NCI-H1694 treated with DMSO at 0.1 percent for 48 hours (cell line): Measurements from ENCODE around the gene CACNB1.
A peak's percentile ranks its signal among the peaks of the same experiment; 100 is the strongest.

Experiments used
- DNase-seq: peaks from one replicate; lab custom pipeline; 2025; lab: John Stamatoyannopoulos, UW

CACNB1 gene

DNA sequence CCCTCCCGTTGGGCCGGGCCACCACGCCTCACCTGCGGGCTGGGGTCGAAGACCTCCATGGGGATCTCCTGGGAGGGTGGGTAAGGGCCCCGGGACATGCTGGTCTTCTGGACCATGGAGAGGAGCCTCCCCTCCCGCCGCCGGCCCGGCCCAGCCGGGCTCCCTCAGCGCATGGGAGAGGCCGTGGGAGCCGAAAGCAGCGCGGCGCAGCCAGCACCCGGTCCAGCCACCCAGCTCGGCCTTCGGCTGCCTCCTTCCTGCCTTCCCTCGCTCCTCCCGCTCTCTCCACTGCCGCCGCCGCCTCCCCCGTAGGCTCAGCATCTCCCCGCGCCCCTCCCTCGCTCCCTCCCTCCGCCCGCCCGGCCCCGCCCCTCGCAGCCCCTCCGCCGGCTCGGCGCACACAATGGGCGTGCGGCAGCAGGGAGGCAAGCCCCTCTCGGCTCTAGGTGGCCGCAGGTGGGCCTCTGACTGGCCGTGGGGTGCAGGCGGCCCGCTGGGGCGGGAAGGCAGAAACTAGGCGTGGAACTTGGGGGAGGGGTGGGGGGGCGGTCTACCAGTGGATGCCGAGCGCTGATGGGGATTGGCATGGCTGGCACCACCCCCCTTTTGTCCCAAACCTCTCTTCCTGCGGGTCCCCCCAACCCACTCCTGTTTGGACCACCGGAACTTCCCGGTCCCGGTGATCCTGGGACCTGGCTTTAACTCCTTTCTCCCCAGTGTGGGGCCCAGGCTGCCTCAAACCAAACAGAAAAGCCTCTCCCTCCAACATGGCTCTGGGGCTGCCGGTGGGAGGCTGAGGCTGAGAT is at the start of gene CACNB1:
CACNB1 (minus strand) TSS at position 290 of the 806 bp plus-strand sequence; CDS start at position 116, 174 bp downstream.
- peak; percentile 61 for DNase-seq

DNA sequence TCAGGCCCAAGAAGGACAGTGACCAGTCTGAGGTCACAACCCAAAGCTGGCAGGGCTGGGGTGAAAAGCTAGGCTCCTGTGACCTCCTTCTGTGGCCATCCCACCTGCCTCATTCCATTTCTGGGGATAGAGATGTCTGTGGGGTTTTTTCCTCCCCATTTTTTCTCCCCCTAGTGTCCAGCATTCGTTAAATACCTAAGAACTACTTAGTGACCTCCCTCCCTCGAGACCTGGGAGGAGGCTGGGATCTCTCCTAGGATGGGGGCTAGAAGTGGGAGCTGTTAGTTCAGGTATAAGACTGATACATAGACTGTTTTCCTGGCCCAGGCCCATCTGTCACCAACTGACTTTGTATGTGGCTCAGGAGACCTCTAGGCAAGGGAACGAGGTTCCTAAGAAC is 48.8 kb upstream of the CACNB1 start:
- no peak for DNase-seq

DNA sequence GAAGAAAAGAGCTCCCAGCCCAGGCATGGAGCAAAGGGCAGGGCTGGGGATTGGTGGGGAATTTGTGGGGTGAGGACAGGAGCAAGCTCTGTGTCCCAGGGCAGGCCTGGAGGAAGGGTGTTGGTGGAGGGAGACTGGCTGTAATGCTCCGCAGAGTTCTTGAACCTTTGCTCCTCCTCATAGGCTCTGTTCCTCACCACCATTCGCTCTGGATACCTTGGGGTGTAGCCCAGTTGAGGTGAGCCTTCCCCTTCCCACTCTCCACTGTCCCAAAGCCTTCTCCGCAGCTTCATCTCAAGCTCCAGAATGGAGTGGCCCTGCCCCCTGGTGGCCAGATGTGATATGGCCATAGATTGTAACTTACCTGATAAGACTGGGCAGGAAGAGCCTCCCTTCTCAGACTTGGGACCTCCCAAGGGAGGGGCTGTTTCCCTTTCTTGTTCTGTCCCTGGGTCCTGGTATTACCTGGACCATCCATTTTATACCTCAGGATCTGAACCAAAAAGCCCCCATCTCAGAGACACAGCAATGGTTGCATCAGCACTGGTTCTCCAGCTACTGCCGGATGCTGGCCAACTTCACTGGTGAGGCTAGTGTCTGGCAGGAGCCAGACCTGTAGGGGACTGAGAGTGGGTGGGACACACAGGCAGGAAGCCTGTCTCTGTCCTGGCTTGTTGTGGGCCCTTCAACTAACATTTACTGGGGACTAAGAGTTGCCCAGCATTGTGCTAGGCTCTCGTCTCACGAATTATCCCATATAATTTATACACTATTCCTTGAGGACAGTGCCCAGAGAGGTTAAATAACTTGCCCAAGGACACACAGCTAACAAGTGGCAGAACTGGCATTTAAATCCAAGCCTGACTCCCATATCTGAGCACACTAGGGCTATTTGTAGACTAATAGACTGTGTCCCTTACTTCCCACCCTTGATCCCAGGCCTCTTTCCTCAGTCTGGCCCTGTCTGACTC is 47.4 kb upstream of the CACNB1 start:
- DNase-seq = peak; percentile 73

DNA sequence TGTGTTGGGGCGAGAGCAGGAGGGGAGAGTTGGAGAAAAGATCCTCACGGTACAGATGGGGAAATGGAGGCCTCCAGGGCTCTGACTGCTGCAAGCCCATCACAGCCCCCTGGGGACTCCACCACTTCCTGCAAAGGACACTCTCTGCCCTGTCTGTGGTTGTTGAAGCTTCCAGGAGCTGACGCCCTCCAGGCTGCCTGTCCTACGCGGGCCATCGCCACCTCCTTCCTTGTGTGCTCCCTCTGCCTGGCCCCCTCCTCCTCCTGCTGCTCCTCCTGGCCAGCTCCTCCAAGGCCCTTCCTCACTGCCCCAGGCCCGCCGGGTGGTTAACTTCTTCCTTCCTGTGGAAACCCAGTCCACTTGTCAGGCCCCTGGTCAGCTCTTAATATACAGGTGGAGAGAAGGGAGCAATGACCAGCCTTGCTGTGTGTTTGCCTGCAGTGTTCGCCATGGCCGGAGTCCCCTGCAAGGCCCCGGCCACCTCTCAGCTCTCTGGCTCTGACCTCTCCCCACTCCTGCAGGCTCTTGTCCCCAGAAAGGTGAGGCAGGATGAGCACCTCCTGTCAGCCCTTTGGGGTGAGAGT is 46.6 kb upstream of the CACNB1 start:
- DNase-seq = no peak

DNA sequence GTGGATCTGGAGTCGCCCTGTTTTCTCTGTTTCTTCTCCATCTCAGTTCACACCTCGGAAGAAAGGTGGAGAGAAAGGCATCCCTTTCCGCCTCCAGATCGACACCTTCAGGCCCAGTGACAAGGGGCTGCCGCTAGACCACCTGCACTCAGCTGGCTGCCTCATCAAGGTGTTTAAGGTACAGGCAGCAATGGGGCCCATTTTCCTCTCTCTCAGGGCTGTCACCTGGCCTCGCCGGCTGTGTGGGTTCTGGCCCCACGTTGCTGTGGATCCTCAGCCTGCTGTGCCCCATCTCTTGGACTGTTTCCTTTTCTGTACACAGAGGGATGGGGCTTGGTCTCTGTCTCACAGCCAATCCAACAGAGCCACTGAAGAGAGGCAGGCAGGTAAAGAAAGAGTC is 45.7 kb upstream of the CACNB1 start:
- DNase-seq = no peak

DNA sequence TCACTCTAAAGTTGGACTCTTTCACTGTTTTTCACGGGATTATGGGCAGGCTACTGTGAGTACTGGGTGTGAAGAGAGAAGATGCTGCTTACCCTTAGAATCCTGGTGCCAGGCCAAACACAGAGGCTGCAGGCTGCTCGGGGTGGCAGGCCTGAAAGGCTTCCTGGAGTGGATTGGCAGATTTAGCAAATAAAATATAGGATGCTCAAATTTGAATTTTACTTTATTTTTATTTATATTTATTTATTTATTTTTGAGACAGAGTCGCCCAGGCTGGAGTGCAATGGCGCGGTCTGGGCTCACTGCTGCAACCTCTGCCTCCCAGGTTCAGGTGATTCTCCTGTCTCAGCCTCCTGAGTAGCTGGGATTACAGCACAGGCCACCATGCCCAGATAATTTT is 43.2 kb upstream of the CACNB1 start:
- DNase-seq = no peak

DNA sequence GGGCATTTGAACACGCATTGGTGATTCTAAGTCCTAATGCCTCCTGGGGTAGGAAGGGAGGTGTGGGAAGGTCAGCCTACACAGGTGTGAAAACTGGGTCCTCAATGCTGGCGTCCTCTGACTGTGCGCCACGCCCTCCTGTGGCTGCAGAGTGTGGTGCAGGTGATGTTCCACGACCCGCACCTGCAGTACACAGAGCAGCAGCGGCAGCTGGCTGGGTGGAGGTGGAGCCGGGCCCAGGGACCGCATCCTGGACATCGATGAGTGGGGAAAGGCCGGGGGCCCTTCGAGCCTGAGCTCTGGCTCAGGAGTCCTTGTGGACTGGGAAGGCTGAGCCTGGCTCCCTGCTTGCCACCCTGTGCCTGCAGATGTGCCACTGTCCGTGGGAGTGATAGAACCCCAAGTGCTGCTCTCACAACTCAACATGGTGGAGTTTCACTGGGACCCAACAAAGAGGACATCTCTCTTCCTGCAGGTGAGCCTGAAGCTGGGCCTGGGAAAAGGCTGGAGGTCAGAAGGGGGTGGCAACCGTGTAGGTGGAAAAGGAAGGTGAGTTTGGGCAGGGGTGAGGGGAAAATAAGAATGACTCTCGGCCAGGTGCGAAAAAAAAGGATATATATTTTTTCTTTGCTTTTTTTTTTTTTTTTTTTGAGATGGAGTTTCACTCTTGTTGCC is 42.3 kb upstream of the CACNB1 start:
- no peak for DNase-seq

DNA sequence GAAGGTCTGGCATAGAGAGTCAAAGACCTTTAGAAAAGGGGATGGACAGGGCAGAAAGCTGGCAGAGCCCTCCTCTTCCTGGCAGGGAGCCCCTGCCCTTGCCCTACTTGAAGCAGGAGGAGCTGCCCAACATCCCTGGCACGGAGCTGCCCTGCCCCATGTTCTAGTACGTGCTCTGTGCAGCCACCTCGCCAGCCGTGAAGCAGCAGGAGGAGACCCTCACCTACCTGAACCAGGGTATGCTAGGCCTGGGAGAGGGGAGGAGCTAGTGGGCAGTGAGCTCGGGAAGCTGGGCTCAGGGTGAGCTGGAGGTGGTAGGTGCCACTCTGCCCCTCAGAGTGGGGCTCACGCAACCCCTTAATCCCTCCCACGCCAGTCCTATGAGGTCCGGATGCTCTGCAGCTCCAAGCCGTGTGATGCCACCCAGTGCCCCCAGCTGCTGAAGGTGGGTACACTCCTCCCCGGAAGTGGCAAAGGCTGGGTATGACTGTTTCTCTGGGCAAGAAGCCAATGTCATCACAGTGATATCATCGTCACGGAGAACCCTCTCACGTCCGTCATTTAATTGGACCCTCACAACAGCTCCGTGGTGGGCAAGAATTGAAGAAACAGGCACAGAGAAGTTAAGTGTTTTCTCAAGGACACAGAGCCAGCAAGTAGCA is 41.0 kb upstream of the CACNB1 start:
- peak; percentile 16 for DNase-seq

DNA sequence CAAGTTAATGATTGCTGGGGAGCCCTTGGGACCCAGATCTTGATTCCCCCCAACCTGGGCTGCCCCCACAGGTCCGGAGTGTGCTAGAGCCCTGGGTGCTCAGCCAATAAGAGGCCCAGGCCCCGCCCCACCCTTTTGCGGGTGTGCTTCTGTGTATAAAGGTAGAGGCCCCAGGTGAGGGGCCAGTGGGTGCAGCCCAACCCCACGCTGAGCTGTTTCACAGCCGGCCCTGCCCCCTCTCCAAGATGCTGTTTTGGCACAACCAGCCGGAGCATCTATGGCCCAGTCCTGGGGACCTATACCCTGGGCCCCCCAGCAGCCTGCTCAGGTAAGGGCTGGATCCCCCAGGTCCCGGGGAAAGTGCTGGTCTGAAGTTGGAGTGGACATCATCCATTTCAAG is 40.1 kb upstream of the CACNB1 start:
- DNase-seq = no peak

DNA sequence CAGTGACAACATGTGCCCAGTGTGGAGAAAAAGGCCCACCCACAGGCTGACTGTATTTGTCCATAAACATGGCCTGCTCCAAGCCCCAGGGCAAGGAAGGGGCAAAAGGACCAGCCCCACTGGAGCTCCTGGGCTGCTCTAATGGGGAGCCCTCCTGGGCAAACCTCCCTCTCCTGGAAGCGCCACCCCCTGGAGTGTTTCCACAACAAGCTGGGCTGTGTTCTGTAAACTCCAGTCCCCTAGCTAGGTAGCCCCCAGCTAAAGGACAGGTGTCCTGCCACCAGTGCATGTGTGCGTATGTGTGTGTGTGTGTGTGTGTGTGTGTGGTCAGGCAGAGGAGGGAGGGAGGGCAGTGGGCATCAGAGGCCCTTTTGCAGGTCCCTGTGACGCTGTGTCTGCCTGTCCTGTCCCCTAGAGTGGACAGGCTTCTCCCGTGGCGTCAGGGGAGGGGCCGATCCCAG is 39.5 kb upstream of the CACNB1 start:
- no peak for DNase-seq

DNA sequence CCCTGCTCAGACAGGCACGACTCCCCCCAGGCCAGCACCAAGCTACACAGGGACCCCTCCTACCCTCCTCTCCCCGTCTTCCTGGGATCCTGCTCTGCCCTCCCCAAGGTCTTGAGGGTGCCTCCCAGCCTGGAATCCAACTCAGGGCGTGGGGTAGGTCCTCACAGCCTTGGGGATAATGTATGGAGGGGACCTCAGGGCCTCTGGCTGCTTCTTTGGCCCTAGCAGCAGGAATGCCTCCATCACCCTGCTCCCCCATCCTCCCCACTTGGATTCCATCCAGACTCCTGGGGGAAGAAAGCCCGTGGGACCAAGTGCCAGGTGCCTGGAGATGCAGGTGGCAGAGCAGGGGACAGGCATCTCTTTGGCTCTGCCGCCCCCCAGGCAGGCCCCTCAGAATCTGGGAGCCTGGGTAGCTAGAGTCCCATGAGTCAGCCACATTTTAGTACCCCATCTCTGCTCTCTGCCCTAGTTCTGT is 39.0 kb upstream of the CACNB1 start:
- DNase-seq = no peak

DNA sequence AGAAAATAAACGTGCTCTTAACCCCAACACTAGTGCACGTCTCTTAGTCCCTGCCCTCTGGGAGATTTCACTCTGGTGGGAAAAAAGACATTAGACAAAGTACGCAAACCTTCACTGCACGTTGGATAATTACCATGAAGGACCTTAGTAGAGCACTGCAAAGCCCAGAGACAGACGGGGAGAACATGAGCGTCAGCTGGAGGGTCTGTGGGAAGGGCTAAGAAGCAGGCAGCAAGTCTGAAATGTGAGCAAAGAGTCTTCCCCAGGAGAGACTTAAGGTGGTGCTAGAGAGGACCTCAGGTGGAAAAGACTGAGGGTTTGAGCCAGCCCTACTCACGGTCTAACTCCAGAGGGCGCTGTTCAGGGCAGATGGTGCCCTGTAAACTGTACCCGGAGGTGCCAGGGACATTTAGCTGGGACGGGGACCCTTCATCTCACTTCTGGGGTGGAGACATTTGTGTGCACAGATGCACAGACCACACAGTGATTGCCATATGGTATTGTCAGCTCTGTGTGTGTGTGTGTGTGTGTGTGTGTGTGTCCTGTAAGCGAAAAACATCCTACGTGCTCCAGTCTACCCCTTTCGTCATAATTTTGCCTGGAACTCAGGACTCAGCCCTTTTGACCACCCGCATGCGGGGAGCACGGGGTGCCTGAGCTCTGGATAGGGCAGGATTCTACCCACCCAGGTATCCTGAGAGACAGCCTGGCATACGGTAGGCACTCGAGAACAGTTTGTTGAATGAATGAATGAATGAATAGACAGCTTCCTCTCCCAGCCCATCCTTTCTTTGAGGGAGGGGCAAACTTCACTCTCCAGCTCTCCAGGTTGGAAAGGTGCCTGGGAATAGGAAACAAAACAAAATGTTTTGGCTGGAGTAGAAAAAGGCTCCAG is 38.3 kb upstream of the CACNB1 start:
- peak; percentile 97 for DNase-seq

DNA sequence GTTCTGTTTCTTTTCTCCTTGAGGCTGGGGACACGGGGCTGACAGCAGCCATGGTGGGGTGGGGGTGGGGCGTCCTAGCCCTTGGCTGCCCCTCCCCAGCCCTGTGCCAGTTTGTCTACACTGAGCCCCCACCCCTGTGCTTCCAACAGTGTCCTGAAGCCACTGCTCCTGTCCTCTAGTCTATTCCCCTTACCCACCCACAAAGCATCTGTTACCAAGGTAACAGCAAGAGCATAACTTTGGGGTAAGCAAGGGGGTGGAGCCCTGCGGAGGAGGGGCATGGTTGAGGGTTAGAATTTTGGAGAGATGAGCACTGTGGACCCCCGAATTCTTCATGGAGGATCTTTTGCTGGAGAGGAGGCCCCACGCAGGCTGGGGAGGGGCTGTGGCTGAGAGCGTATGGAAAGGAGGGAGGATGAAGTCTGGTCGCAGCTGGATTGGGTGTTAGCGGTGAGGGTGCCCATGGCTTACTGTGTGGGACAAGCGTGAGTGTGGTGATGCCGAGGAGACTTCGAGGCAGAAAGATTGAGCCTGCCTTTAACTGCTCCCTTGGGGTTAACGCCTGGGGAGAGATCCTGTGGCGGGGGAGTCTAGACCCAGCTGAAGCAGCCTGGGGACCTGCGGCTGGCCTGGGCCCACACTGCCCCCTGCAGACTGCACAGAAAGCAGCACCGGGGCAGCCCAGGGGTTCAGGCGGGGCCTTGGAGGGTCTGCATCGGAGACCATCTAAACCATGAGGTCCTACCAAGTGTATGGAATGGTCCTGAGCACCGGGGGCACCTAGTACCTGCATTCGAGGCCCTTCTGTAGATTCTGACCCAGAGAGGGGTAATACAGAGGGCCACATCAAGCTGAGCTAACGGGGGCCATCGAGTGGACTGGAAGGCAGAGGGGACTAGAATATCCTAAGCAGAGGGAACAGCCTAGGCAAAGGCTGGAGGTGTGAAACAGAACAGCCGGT is 34.4 kb upstream of the CACNB1 start:
- peak; percentile 40 for DNase-seq

DNA sequence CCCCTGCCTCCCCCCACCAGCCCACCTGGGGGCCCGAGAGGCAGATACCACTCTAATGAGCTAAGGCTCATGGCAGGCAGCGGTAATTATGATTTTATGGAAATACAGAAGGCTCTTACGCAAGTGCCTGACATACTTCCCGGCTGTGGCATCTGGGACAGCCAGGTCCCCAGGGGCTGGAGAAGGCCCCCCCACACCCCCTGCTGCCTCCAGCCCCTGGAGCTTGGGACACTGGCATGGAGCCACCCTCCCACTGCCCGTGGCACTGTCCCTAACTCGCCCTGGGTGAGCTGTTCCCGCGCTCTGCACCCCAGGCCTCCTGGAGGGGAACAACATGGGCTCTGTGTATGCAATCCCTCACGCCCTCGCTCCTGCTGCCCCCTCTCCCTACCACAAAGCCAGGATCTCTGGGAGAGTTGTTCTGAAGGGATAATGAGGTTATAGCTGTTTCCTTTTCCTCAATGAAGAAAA is 33.7 kb upstream of the CACNB1 start:
- no peak for DNase-seq

DNA sequence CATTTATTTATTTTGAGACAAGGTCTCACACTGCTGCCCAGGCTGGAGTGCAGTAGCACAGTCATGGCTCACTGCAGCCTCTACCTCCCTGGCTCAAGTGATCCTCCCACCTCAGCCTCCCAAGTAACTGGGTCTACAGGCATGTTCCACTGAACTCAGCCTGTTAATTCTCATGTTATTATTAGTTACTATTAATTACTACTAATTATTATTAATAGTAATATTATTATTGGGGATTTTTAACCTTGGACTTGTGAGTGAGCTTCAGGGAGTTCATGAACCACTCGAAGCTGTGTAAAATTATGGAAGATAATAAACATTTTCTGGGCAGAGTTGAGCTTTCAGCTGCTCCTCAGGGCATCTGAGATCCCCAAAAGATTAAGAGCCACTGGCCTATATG is 32.9 kb upstream of the CACNB1 start:
- no peak for DNase-seq

DNA sequence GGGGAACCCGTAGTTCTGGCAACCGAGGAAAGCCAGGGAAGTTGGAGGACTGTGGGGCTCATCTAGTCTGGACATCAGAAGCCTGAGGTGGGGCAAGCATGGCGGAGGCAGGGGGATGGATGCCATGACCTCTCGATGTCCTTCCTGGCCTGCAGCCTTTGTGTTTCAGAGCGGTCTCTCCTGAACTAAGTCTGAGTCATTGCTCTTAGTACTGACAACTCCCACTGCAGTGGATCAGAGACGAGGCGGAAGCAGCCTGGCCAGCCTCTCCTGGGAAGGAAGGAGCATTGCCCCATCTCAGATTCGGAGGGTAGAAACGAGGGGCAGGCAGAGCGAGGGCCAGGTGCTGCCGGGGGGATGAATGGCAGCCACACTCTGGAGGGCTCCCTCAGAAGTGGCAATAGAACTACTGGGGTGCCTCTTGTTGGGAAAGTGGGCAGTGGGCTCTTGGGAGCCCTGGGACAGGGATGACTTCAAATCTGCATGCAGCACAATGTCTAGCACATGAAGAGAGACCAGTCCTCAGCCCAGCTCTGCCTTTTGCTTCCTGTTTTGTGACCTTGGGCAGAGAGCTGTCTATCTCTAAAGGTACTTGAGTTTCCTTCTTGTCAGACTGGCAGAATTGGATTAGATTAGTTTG is 31.9 kb upstream of the CACNB1 start:
- DNase-seq = no peak

DNA sequence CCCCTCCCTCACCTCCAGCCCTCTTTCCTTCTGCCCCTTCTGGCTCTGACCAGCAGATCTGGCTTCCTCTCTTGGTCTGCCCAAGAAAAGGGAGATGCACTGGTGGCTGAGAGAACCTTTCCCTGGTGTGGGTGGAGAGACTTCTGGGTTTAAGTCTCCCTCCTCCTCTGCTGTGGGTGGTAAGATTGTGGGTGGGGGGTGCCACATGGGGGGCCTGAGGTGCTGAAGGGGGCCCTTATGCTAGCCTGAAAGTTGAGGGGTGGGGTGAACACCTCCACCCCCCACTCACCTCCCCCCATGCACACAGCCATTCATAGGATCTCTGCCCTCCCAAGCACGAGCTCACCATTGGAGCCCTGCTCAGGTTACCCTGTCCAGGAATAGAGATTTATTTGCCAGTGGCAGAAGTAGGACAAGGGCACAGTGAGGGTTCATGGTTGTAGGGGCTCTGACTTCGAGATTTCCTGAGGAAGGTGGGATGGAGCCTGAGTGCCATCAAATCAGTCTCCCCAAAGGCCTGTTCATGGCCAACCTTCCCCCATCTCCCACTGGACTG is 30.0 kb upstream of the CACNB1 start:
- DNase-seq = no peak
